Activated CD4-positive, alpha-beta memory T cell treated with anti-CD3 and anti-CD28 coated beads, Interleukin-2, amount 10 ng/mL, durations not matched to agents 7 days and 5 days (primary cell): ENCODE data around the gene ZNF14. TPM values are rescaled to one million over a fixed set of nuclear protein-coding genes. Genes with fewer than 3 reads are reported as not detected.
"Not testable (repeated sequence)": the region's sequence is repeated elsewhere in the genome, so short reads cannot be mapped to it uniquely, and the experiment has no call there.

ENCODE experiments used
- CTCF ChIA-PET: fragments of 350-600 bp; sonication (Branson Sonifier 250); formaldehyde crosslinking; loops from one replicate; lab custom pipeline; 2021; ENCODE audit warnings: antibody characterized with exemption, inconsistent platforms; lab: Charles Lee
- POLR2A ChIA-PET: fragments of 350-600 bp; sonication (Branson Sonifier 250); formaldehyde crosslinking; loops from one replicate; lab custom pipeline; 2021; ENCODE audit warnings: antibody characterized with exemption; lab: Charles Lee
- DNase-seq: peaks from one replicate; pipeline ENCODE4 v3.0.0-alpha.2; 2020
- H3K27ac Mint-ChIP-seq: one replicate; pipeline ENCODE4 v1.8.0; 2021; ENCODE audit warnings: mild to moderate bottlenecking, mixed read lengths
- H3K27me3 Mint-ChIP-seq: one replicate; pipeline ENCODE4 v1.8.0; 2021; ENCODE audit warnings: mixed read lengths
- H3K36me3 Mint-ChIP-seq: one replicate; pipeline ENCODE4 v1.8.0; 2021; ENCODE audit warnings: low read depth, mixed read lengths
- H3K4me1 Mint-ChIP-seq: one replicate; pipeline ENCODE4 v1.8.0; 2021; ENCODE audit warnings: mixed read lengths
- H3K4me3 Mint-ChIP-seq: one replicate; pipeline ENCODE4 v1.8.0; 2021; ENCODE audit warnings: mild to moderate bottlenecking, mixed read lengths
- H3K9me3 Mint-ChIP-seq: one replicate; pipeline ENCODE4 v1.8.0; 2021; ENCODE audit warnings: mixed read lengths
- total RNA-seq, 2 experiments: library from RNA; stranded (reverse); gene quantifications; one replicate each; pipeline ENCODE4 v1.2.3, GENCODE V29; 2021

ZNF14 gene
- total RNA-seq, 2 experiments from 2014 or later = 8.0 to 8.4 TPM

DNA sequence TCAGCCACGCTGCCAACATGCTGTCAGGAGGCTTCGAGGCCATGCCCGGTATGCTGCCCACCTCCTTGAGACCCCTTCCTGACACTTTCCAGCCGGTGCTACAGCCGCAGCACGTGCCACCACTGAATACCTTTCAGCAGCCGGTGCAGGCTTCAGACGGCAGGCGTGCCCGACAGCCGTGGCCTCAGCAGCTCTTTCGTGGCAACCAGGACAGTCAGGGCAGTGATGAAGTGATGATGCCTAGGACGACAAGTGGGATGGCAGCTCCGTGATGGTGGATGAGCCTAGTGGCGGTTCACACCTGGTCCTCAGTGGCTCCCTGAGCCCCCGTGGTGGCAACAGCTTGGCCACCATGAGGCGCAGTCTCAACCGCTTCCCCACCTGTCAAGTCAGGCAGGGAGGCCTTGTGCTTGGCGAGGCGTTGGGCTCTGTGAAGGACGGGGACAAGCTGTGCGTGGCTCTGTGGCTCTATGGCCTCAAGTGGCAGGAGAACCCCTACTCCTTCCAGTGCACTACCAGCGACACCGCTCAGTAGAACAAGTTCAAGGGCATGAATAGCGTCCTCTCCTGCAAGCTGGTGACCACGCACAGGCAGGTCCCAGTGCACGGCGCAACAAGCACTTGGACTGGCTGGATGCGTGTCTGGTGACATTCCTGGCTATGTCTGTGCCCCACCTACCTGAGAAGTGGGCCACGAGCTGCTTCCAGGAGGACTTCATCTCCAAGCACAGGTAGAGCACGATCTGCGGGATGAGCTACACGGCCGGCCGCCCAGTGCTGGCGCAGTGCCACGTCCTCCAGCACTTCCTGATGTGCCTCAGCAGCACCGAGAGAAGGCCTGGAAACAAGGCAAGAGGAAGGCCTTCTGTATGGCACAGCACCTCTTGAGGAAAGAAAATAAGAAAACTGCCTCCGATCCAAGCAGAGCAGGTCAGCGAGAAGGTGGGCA, 18.2 kb upstream of the ZNF14 start:
- no peak overlapping the region for H3K27ac Mint-ChIP-seq
- H3K4me3 Mint-ChIP-seq = no peak overlapping the region
- peaks cover 18% of the 10 kb centered on the region for H3K9me3 Mint-ChIP-seq
- ChIA-PET CTCF (no interaction called here), POLR2A (interaction anchor here (1.5 kb wide), 1 partner anchor 70 kb away, joined by 4 read pairs; the partner anchor contains the start of gene ZNF506)
- DNase-seq = no peak
- H3K36me3 Mint-ChIP-seq = no peaks in the 10 kb centered on the region
- no peaks in the 10 kb centered on the region for H3K4me1 Mint-ChIP-seq
- H3K27me3 Mint-ChIP-seq = no peaks in the 10 kb centered on the region

GRCh38 chr19:19749908-19750841, 17.3 kb upstream of the ZNF14 start:
- ChIA-PET POLR2A (interaction anchor here (1.5 kb wide), 1 partner anchor 71 kb away, joined by 4 read pairs; the partner anchor contains the start of gene ZNF506), CTCF (no interaction called here)
- Mint-ChIP-seq H3K36me3 (no peaks in the 10 kb centered on the region), H3K27ac (no peak overlapping the region), H3K4me1 (no peaks in the 10 kb centered on the region), H3K9me3 (peaks cover 13% of the 10 kb centered on the region), H3K4me3 (no peak overlapping the region), H3K27me3 (no peaks in the 10 kb centered on the region)
- DNase-seq = no peak

DNA sequence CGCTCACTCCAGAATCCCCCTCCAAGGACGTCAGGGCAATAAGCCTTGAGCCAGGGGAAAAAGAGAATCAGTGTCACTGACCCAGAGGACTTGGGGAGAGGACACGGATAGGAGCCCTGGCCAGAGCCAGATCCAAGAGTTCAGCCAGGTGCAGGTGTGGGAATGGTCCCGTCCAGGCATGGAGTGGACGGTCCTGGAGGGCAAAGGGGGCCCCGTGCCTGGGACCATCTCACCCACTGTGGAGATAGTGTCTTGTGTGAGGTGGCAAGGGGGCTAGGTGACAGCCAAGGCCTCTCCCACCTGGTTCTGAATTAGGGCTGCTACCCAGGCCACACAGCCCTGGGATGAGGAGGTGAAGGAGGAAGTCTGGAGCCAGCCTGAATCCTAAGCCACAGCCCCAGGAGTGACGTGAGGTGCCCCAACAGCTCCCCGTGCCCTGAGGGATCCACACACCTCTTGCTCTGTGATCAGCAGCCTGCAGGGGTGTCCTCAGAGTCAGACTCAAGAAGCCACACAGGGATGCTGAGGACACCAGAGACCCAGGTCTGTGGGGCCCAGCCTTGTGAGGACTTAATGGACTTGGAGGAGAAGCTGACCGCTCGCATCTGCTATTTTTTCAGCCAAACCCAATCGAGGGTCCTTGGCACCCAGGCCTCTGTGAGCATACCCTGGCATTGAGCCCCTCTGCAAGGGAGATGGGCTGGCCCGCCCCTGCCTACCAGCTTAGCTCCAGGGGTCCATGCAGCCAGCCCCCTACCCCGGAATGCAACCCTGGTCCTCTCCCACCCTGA, 16.4 kb upstream of the ZNF14 start:
- Mint-ChIP-seq H3K36me3 (no peaks in the 10 kb centered on the region), H3K4me3 (no peak overlapping the region), H3K9me3 (peaks cover 10% of the 10 kb centered on the region), H3K27ac (no peak overlapping the region), H3K4me1 (no peaks in the 10 kb centered on the region), H3K27me3 (no peaks in the 10 kb centered on the region)
- no peak for DNase-seq
- POLR2A ChIA-PET = interaction anchor here (1.5 kb wide), 1 partner anchor 72 kb away, joined by 4 read pairs; the partner anchor contains the start of gene ZNF506
- CTCF ChIA-PET = no interaction called here

GRCh38 chr19:19748249-19748938, 15.5 kb upstream of the ZNF14 start:
- H3K36me3 Mint-ChIP-seq = no peaks in the 10 kb centered on the region
- peaks cover 12% of the 10 kb centered on the region for H3K9me3 Mint-ChIP-seq
- no peak overlapping the region for H3K4me3 Mint-ChIP-seq
- POLR2A ChIA-PET = no interaction called here
- H3K4me1 Mint-ChIP-seq = no peaks in the 10 kb centered on the region
- no peak for DNase-seq
- CTCF ChIA-PET = no interaction called here
- H3K27ac Mint-ChIP-seq = no peak overlapping the region
- H3K27me3 Mint-ChIP-seq = no peaks in the 10 kb centered on the region

GRCh38 chr19:19747357-19748220, 14.7 kb upstream of the ZNF14 start:
- H3K9me3 Mint-ChIP-seq = peaks cover 10% of the 10 kb centered on the region
- H3K36me3 Mint-ChIP-seq = no peaks in the 10 kb centered on the region
- DNase-seq = no peak
- ChIA-PET POLR2A (no interaction called here), CTCF (no interaction called here)
- H3K27ac Mint-ChIP-seq = no peak overlapping the region
- no peaks in the 10 kb centered on the region for H3K4me1 Mint-ChIP-seq
- no peaks in the 10 kb centered on the region for H3K27me3 Mint-ChIP-seq
- no peak overlapping the region for H3K4me3 Mint-ChIP-seq

GRCh38 chr19:19746286-19747213, 13.6 kb upstream of the ZNF14 start:
- ChIA-PET CTCF (no interaction called here), POLR2A (no interaction called here)
- Mint-ChIP-seq H3K27ac (no peak overlapping the region), H3K36me3 (no peaks in the 10 kb centered on the region), H3K4me3 (no peak overlapping the region), H3K9me3 (peaks cover 6% of the 10 kb centered on the region), H3K4me1 (no peaks in the 10 kb centered on the region), H3K27me3 (no peaks in the 10 kb centered on the region)
- no peak for DNase-seq

DNA sequence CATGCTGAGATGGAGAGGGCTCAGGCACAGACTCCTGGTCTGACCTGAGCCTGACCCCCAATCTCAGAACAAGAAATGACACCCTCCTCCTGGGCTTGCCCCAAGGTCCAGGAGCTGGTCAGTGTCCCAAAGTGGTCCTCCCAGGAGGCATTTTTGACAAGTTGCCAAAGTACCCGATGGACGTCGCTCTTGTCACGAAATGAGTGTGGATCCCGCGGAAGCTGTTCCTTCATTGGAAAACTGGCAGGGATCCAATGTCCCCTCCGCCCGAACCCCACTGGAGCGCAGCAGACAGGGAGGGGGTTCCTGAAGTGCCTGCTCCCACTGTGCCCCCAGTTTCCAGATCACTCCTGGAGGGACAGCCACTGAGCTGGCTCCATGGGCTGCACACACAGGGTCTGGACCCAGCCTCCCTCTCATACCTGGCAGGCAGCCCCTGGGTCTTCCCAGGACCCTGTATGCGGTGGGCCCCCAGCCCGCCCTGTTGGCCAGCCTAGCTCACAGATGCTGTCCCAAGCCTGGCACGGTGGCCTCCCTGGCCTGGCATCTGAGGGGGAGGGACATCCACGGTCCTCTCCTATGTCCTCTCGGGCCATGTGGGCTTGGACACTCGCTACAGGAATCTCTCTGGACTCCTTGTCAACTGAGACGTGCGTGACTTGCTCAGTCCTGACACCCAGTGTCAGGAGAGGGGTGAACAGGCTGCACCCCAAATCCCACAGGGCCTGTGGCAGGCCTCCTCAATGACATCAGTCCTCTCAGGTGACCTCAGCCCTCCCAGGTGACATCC, 12.8 kb upstream of the ZNF14 start:
- Mint-ChIP-seq H3K4me1 (no peaks in the 10 kb centered on the region), H3K9me3 (peaks cover 4% of the 10 kb centered on the region), H3K27me3 (no peaks in the 10 kb centered on the region), H3K4me3 (no peak overlapping the region), H3K36me3 (no peaks in the 10 kb centered on the region), H3K27ac (no peak overlapping the region)
- DNase-seq = no peak
- ChIA-PET CTCF (no interaction called here), POLR2A (interaction anchor here (1.3 kb wide), 1 partner anchor 76 kb away, joined by 4 read pairs; the partner anchor contains the start of gene ZNF506)

GRCh38 chr19:19744641-19745040, 11.7 kb upstream of the ZNF14 start:
- H3K9me3 Mint-ChIP-seq = peaks cover 4% of the 10 kb centered on the region
- H3K27me3 Mint-ChIP-seq = no peaks in the 10 kb centered on the region
- no peak for DNase-seq
- POLR2A ChIA-PET = interaction anchor here (1.3 kb wide), 1 partner anchor 77 kb away, joined by 4 read pairs; the partner anchor contains the start of gene ZNF506
- H3K36me3 Mint-ChIP-seq = no peaks in the 10 kb centered on the region
- no peaks in the 10 kb centered on the region for H3K4me1 Mint-ChIP-seq
- no peak overlapping the region for H3K4me3 Mint-ChIP-seq
- H3K27ac Mint-ChIP-seq = no peak overlapping the region
- CTCF ChIA-PET = no interaction called here

DNA sequence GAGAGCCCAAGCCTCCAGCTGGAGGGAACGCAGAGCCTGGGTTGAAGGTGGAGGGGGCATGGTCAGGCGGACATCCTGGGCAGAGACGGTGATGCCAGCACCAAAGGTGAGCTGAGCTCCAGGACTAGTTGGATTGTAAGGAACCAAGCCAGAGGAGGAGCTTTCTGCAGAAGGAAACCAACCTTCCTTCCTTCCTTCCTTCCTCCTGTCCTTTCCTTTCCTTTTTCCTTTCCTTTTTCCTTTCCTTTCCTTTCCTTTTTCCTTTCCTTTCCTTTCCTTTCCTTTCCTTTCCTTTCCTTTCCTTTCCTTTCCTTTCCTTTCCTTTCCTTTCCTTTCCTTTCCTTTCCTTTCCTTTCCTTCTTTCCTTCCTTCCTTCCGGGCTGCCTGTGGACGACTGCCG, 11.0 kb upstream of the ZNF14 start:
- DNase-seq, H3K4me3 Mint-ChIP-seq, H3K9me3 Mint-ChIP-seq, H3K36me3 Mint-ChIP-seq, H3K27ac Mint-ChIP-seq, POLR2A ChIA-PET, H3K27me3 Mint-ChIP-seq, CTCF ChIA-PET, H3K4me1 Mint-ChIP-seq: not testable (repeated sequence)

- no peaks in the 10 kb centered on the region for H3K4me1 Mint-ChIP-seq
- ChIA-PET POLR2A (no interaction called here), CTCF (no interaction called here)
- peaks cover 7% of the 10 kb centered on the region for H3K9me3 Mint-ChIP-seq
- H3K36me3 Mint-ChIP-seq = no peaks in the 10 kb centered on the region
- H3K27ac Mint-ChIP-seq = no peak overlapping the region
- H3K27me3 Mint-ChIP-seq = no peaks in the 10 kb centered on the region
- no peak overlapping the region for H3K4me3 Mint-ChIP-seq
- no peak for DNase-seq
Measured at GRCh38 chr19:19743176-19743575, 10.3 kb upstream of the ZNF14 start.
